NB4 (cell line): Measurements from ENCODE around the gene MSMO1.

ENCODE experiments used
- CTCF ChIP-seq: IDR thresholded peaks from one replicate; pipeline ENCODE4 v1.5.1; 2012; ENCODE audit warnings: low read depth, low read length
- POLR2A ChIP-seq: IDR thresholded peaks from 2 replicates; pipeline ENCODE4 v1.6.1; 2011; ENCODE audit warnings: mild to moderate bottlenecking; ENCODE audit not compliant: insufficient read length; ENCODE audit errors: extremely low read depth

DNA sequence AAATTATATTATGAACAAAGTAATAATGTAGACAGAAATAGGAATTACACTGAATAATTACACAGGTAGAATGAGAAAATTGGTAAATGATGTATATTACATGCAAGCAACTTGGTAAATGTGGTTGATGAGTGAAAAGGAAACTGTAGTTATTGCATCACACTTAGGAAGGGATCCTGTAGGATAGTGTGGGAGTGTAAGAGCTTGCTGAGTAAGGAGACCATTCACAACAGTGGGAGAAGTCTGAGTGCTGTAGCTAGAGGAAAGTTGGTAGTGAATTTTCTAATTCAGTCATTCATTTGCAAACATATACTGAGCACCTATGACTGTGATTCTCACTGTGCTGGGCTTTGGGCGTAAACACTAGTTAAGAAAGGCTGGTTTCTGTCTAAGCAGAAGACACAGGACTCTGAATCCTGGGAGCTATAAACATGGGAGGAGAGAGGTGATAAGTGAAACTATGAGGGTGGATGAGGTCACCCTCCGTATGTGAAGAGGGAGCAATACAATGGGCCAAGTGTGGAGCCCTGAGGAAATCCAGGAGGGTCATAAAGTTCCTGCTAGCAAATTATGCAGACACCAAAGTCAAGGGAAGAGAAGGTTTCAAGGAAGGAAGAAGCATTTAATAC is 37.1 kb downstream of the MSMO1 start:
- TF ChIP-seq CTCF (no peak), POLR2A (no peak)
